OCI-LY7 (cell line): ENCODE measurements around the gene CELF4.

Experiments used
- CTCF ChIP-seq: fragments of 200-600 bp; sonication (generic); conservative IDR thresholded peaks from 2 replicates; pipeline ENCODE4 v1.5.1; 2014; ENCODE audit warnings: mild to moderate bottlenecking, antibody characterized with exemption, low read length, moderate library complexity, mixed read lengths
- EZH2phosphoT487 ChIP-seq: fragments of 200-600 bp; sonication (generic); IDR thresholded peaks from 2 replicates; pipeline ENCODE4 v1.6.1; 2018; ENCODE audit warnings: low read depth, borderline replicate concordance, mild to moderate bottlenecking, mixed run types, antibody characterized with exemption, low read length, moderate library complexity, mixed read lengths

GRCh38 chr18:37482002-37482401 lies 83.6 kb downstream of the CELF4 start:
- TF ChIP-seq CTCF: no peak
- TF ChIP-seq EZH2phosphoT487: no peak
